Panc1 (cell line): ENCODE results near the gene PDE10A. TPM values are rescaled to one million over a fixed set of nuclear protein-coding genes. Genes with fewer than 3 reads are reported as not detected.

Source experiments
- ATAC-seq: fragments of 200-7000 bp; cut with Tn5 transposase; 2 replicates; pipeline ENCODE4 v1.9.1; 2020; ENCODE audit warnings: mild to moderate bottlenecking, moderate library complexity
- BruUV-seq: library from RNA; stranded (reverse); fragments of 400-500 nt; replicated peaks from 2 replicates; lab custom pipeline; 2021; lab: Mats Ljungman, UMichigan
- CTCF ChIA-PET: fragments of 300-600 bp; sonication (Branson Sonifier 250); formaldehyde crosslinking; loops from one replicate; lab custom pipeline; 2022; ENCODE audit warnings: antibody characterized with exemption; lab: Charles Lee
- POLR2A ChIA-PET: fragments of 300-600 bp; sonication (Branson Sonifier 250); formaldehyde crosslinking; loops from one replicate; lab custom pipeline; 2022; ENCODE audit warnings: antibody characterized with exemption; lab: Charles Lee
- DNase-seq: peaks from one replicate; pipeline ENCODE4 v3.0.0-alpha.2; 2010; ENCODE audit warnings: low read depth, low spot score
- H3K27ac ChIP-seq: 2 replicates; pipeline ENCODE4 v1.5.1; 2011; ENCODE audit warnings: mild to moderate bottlenecking, low read length, inconsistent platforms
- H3K27me3 ChIP-seq: fragments of 200-500 bp; sonication (Bioruptor generic); 2 replicates; pipeline ENCODE4 v1.6.0; 2014; ENCODE audit warnings: low read length, inconsistent platforms; ENCODE audit not compliant: control insufficient read depth, insufficient read depth
- H3K36me3 ChIP-seq: fragments of 200-500 bp; sonication (Bioruptor generic); 2 replicates; pipeline ENCODE4 v1.5.1; 2014; ENCODE audit warnings: inconsistent platforms, mild to moderate bottlenecking, low read length, moderate library complexity; ENCODE audit not compliant: control insufficient read depth, insufficient read depth
- H3K4me1 ChIP-seq: 2 replicates; pipeline ENCODE4 v1.5.1; 2011; ENCODE audit warnings: inconsistent platforms, mild to moderate bottlenecking, low read length, moderate library complexity; ENCODE audit not compliant: control insufficient read depth, insufficient read depth
- H3K4me3 ChIP-seq, 2 experiments: 2 replicates each; pipeline ENCODE4 v1.5.1; 2011 to 2012; ENCODE audit warnings: low read depth in 2 of 2, low read length in 2 of 2, mild to moderate bottlenecking in 2 of 2, inconsistent platforms in 1 of 2, moderate library complexity in 1 of 2
- H3K9me3 ChIP-seq: fragments of 200-500 bp; sonication (Bioruptor generic); 2 replicates; pipeline ENCODE4 v1.5.1; 2014; ENCODE audit warnings: low read depth, mild to moderate bottlenecking, inconsistent platforms, low read length, moderate library complexity; ENCODE audit not compliant: control insufficient read depth, insufficient read depth
- POLR2AphosphoS5 ChIP-seq: IDR thresholded peaks from 2 replicates; pipeline ENCODE4 v1.6.1; 2012; ENCODE audit warnings: mild to moderate bottlenecking, low read depth, low read length, moderate library complexity
- SIN3A ChIP-seq: IDR thresholded peaks from 2 replicates; pipeline ENCODE4 v1.6.1; 2012; ENCODE audit warnings: low read depth, mild to moderate bottlenecking, low read length, moderate library complexity, borderline replicate concordance; ENCODE audit not compliant: insufficient read depth
- TCF7L2 ChIP-seq: IDR thresholded peaks from 2 replicates; pipeline ENCODE4 v1.6.1; 2011; ENCODE audit warnings: mild to moderate bottlenecking, low read depth, low read length, inconsistent platforms
- in situ Hi-C: cut with HindIII; loops from 2 replicates; pipeline ENCODE4 v1.10.0; 2016; ENCODE audit warnings: low sequenced_read_pairs, low pct_unique_long_range_greater_than_20kb
- intact Hi-C: fragments of 100-400 bp; cut with micrococcal nuclease; formaldehyde crosslinking; loops from one replicate; pipeline ENCODE4 v1.10.0; 2022; ENCODE audit not compliant: unreplicated experiment
- total RNA-seq: library from RNA; stranded (reverse); gene quantifications from one replicate; pipeline ENCODE4 v1.2.1, GENCODE V29; 2021; ENCODE audit not compliant: unreplicated experiment
- TF ChIP-seq, protein P1 (sequence below): fragments of 450-650 bp; IDR thresholded peaks from 2 replicates; pipeline ENCODE4 v1.5.1; 2017; ENCODE audit warnings: mild to moderate bottlenecking
- TF ChIP-seq, protein P2 (sequence below), 2 experiments: IDR thresholded peaks; 2 replicates each; pipeline ENCODE4 v1.6.1; 2011 to 2012; ENCODE audit warnings: low read depth in 2 of 2, control low read depth in 1 of 2, low read length in 1 of 2, mild to moderate bottlenecking in 1 of 2, moderate library complexity in 1 of 2; ENCODE audit not compliant: insufficient read depth in 1 of 2

PDE10A gene
- total RNA-seq, 1 experiment from 2014 or later: 27.8 TPM

DNA sequence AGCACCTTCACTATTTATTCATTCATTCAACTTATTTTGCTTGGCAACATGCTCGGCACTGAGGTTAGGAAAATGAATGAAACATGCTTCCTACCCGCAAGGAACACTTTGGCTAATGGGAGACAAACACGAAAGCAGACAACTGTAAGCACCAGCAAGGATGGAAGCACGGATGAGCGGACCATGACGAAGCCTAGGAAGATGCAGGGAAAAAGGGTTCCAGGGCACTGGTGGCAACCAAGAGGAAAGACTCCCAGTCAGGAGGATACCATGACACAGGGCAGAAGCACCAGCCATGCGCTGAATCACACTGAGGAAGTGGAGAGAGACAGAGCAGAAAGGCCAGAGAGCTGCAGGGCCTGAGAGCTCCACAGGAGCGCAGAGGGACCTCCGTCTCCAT, 9.8 kb downstream of the PDE10A start:
- H3K4me3 ChIP-seq: peak overlapping the region; percentile 6 to 45; a peak in 3 of 4 replicates
- no TSS peak for BruUV-seq
- peak; percentile 80 for ATAC-seq
- intact Hi-C loops (no loop called here), in situ Hi-C loops (no loop called here)
- H3K27ac ChIP-seq: peak overlapping the region; percentile 80
- ChIA-PET CTCF (interaction anchor here (0.6 kb wide), 1 partner anchor 78 kb away, joined by 3 read pairs; no protein-coding TSS in a partner anchor), POLR2A (no interaction called here)
- no peak for TF ChIP-seq TCF7L2
- TF ChIP-seq, protein P1, sequence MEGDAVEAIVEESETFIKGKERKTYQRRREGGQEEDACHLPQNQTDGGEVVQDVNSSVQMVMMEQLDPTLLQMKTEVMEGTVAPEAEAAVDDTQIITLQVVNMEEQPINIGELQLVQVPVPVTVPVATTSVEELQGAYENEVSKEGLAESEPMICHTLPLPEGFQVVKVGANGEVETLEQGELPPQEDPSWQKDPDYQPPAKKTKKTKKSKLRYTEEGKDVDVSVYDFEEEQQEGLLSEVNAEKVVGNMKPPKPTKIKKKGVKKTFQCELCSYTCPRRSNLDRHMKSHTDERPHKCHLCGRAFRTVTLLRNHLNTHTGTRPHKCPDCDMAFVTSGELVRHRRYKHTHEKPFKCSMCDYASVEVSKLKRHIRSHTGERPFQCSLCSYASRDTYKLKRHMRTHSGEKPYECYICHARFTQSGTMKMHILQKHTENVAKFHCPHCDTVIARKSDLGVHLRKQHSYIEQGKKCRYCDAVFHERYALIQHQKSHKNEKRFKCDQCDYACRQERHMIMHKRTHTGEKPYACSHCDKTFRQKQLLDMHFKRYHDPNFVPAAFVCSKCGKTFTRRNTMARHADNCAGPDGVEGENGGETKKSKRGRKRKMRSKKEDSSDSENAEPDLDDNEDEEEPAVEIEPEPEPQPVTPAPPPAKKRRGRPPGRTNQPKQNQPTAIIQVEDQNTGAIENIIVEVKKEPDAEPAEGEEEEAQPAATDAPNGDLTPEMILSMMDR: no peak
- TF ChIP-seq, protein P2, sequence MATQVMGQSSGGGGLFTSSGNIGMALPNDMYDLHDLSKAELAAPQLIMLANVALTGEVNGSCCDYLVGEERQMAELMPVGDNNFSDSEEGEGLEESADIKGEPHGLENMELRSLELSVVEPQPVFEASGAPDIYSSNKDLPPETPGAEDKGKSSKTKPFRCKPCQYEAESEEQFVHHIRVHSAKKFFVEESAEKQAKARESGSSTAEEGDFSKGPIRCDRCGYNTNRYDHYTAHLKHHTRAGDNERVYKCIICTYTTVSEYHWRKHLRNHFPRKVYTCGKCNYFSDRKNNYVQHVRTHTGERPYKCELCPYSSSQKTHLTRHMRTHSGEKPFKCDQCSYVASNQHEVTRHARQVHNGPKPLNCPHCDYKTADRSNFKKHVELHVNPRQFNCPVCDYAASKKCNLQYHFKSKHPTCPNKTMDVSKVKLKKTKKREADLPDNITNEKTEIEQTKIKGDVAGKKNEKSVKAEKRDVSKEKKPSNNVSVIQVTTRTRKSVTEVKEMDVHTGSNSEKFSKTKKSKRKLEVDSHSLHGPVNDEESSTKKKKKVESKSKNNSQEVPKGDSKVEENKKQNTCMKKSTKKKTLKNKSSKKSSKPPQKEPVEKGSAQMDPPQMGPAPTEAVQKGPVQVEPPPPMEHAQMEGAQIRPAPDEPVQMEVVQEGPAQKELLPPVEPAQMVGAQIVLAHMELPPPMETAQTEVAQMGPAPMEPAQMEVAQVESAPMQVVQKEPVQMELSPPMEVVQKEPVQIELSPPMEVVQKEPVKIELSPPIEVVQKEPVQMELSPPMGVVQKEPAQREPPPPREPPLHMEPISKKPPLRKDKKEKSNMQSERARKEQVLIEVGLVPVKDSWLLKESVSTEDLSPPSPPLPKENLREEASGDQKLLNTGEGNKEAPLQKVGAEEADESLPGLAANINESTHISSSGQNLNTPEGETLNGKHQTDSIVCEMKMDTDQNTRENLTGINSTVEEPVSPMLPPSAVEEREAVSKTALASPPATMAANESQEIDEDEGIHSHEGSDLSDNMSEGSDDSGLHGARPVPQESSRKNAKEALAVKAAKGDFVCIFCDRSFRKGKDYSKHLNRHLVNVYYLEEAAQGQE (IDR thresholded peaks at IDR 0.05; ENCODE audit: insufficient read depth in 1 of 2, low read depth in 2 of 2, low read length in 1 of 2): no peak
- TF ChIP-seq POLR2AphosphoS5: no peak
- TF ChIP-seq SIN3A: no peak
- H3K4me1 ChIP-seq: peaks cover 64% of the 10 kb centered on the region
- DNase-seq: no peak
- H3K36me3 ChIP-seq: no peaks in the 10 kb centered on the region; the same call in 1 of the 2 replicates
- no peaks in the 10 kb centered on the region for H3K9me3 ChIP-seq
- no peaks in the 10 kb centered on the region for H3K27me3 ChIP-seq

DNA sequence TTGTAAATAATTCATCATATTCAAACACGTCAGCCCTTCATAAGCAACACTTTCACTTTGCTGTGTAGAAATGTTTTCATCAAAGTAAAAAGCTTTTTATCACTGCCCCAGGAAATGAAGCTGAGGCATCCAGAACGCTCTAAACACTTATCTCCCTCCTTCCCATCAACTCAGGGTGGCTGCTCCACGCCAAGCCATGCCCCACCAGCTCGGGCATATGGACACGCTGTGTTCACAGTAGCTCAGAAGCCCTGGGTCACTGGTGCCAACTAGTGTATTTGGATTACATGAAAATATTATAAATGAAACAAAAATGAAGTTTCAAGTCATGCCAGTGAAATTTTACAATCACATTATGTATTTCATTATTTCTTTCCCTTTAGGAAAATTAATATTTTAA, 10.3 kb downstream of the PDE10A start:
- ATAC-seq: no peak
- CTCF ChIA-PET: no interaction called here
- intact Hi-C loops: no loop called here
- no peaks in the 10 kb centered on the region for H3K27me3 ChIP-seq
- peak overlapping the region; percentile 80 for H3K27ac ChIP-seq
- no TSS peak for BruUV-seq
- POLR2A ChIA-PET: no interaction called here
- H3K4me3 ChIP-seq: peak overlapping the region; percentile 6 to 45; a peak in 3 of 4 replicates
- no peak for TF ChIP-seq TCF7L2
- TF ChIP-seq, protein P2 (IDR thresholded peaks at IDR 0.05; ENCODE audit: insufficient read depth in 1 of 2, low read depth in 2 of 2, low read length in 1 of 2): no peak
- TF ChIP-seq SIN3A: no peak
- TF ChIP-seq POLR2AphosphoS5: no peak
- TF ChIP-seq, protein P1: no peak
- H3K9me3 ChIP-seq: no peaks in the 10 kb centered on the region
- in situ Hi-C loops: no loop called here
- H3K36me3 ChIP-seq: no peaks in the 10 kb centered on the region
- peaks cover 61% of the 10 kb centered on the region for H3K4me1 ChIP-seq
- no peak for DNase-seq
